Jurkat, Clone E6-1 (cell line): ENCODE results near the gene RAP1A.
A peak's percentile ranks its signal among the peaks of the same experiment; 100 is the strongest.
"Not testable (repeated sequence)": the region's sequence is repeated elsewhere in the genome, so short reads cannot be mapped to it uniquely, and the experiment has no call there.

ENCODE experiments used
- DNase-seq: peaks from one replicate; pipeline ENCODE4 v3.0.0-alpha.2; 2011; ENCODE audit warnings: low read depth, low spot score
- H3K4me3 ChIP-seq: 2 replicates; pipeline ENCODE4 v1.5.1; 2011; ENCODE audit warnings: mild to moderate bottlenecking, low read length, control low read depth, moderate library complexity

Gene RAP1A

DNA sequence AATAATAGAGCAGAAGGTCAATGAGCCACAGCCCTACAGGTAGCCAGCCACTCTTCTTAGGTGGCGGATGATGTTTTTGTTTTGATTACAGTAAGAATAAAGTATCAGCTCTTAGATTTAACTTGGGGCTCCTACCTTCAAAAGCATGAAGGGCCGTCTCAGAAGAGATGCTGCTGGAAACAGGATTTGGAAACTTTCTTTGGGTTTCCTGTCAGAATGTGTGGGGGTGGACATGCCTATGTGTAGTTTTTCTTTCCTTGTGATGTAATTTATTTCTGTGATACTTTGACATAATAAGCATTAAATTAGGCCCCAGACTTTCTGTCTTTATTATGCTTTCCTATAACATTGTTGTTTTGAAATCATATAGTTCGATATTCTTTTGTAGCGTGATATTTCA is 1.5 kb downstream of the RAP1A start:
- peak overlapping the region; percentile 86 for H3K4me3 ChIP-seq
- no peak for DNase-seq

DNA sequence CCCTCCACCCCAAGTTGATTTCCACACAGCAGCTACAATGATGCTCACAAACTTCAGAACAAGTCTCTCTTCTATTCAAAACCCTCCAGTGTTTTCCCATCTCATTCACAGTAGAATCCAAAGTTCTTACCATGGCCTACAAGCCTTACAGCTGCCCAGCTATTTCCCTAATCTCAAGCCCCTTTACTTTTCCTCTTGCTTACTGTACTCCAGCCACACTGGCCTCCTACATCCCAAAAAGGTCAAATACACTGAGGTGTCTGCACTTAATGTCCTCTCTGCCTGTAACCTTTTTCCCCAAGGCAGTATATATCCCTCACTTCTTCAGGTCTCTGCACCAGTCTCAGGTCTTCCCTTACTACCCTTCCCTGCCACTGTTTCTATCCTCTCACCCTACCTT is 2.6 kb downstream of the RAP1A start:
- no peak overlapping the region for H3K4me3 ChIP-seq
- no peak for DNase-seq

DNA sequence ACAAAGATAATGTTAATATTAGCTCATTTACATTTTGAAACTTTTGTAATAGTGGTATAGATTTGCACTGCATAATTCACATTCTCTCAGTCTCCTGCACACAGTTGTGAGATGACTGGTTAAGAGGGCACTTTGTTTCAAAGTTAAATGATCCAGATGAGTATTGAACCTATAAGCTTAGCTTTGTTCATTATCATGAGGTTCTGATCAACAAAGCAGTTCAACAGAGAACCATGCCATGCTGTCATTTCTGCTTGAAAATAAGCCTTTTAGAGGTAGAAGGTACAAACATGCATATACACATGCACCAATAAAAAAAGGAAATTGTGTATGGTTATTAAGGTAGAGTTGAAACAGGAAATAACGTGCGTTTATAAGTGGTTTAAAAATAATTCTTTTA is 4.8 kb downstream of the RAP1A start:
- DNase-seq, result no peak
- H3K4me3 ChIP-seq, result no peak overlapping the region

DNA sequence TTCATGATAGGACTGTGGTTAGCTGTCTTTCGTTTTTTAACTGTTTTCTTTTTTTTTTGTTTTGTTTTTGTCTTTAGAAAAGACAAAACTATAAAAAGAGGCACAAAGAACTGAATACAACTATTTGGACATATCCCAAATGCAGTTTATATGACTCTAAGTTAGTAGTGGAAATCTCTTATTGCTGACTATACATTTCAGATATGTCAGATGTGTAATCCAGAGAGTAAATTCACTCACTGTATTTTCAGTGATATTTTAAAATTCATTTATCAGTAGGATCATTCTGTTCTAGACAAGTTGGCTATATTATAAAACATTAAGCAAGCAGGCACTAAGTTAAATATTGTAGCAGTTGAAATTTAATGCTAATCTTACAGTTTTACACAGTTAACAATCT is 5.7 kb downstream of the RAP1A start:
- DNase-seq, result no peak
- no peak overlapping the region for H3K4me3 ChIP-seq

DNA sequence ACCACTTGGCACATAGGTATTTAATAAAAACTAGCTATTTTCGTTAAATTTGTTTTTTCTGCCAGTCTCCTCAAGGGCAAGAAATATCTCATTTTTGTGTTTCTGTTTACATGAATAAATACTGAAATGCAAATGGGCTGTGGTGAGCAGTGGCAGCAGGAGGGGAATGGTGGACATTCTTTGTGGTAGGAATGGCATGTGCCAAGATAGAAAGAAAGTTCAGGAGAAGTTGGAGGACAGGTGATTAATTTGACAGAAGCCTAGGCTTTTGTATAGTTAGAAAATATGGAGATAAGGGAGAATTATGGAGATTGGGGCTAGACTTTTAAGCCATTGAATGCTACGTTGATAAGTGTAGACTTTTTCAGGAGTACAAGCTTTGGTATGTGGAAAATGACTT is 8.6 kb downstream of the RAP1A start:
- DNase-seq, result no peak
- H3K4me3 ChIP-seq, result no peak overlapping the region

DNA sequence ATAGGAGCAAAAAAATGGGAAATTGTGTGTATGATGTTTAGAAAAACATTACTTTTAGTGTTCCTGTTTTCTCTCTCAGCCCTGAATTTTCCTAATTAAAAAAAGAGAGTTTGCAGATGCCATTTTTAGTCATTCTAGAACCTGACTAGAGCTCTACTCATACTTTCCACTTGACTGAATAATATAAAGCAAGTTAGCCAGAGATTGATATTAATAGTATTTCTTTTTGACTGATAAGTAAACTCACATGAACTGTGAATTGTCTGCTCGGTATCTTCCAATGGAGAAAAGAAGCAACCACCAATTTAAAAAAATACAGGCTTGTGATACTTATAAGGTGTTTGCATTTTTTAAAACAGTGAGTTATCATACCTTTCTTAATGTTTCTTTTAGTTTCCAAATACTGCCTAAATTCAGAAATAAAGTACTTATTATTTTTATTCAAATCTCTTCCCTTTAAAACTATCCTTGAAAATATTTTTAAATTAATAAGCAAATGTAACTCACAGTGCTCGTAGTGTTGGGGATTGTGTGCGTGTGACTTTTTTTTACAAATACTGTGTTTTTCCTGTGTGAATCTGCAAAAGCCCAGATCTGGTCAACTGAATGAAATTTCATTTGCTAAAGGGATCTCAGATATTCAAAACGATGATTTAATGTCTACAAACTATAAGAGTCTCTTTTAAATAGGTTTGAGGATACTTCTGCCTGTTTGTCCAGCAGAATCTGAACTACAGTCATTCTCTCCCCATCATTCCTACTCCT is 9.8 kb downstream of the RAP1A start:
- no peak for DNase-seq
- H3K4me3 ChIP-seq, result no peak overlapping the region

DNA sequence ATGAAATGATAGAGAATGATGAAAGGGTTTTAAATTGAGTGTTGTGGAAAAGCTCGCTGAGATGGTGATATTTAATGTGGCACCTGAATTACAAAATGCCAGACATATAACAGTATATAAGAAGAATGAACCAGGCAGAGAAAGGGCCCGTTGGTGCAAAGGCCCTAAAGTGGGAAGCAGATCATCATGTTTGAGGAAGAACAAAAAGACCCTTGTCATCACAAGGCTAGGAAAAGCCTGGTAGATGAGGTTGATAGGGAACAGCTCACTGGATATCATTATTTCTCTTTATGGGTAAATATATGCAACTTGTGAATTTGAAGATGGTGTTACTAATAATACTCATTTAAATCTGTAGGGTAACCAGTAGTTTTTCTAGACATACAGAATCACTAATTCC is 11.0 kb downstream of the RAP1A start:
- no peak overlapping the region for H3K4me3 ChIP-seq
- no peak for DNase-seq

DNA sequence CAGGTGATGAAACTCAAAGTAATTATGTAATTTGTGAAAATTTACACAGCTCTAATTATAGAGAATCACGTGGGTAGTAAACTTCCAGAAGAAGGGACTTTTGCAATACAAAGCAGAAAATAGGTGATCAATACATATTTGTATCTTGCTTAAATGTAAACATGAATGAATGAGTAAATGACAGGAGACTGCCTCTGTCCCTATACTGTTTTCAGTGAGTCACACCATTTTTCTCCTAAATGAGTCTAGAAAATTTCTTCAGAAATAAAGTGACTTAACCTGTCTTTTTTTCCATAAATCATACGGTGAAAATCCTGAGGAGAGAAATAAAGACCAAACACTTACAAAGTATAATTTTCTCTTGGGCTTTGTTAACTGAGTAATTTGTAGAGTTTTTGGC is 11.9 kb downstream of the RAP1A start:
- no peak for DNase-seq
- no peak overlapping the region for H3K4me3 ChIP-seq

DNA sequence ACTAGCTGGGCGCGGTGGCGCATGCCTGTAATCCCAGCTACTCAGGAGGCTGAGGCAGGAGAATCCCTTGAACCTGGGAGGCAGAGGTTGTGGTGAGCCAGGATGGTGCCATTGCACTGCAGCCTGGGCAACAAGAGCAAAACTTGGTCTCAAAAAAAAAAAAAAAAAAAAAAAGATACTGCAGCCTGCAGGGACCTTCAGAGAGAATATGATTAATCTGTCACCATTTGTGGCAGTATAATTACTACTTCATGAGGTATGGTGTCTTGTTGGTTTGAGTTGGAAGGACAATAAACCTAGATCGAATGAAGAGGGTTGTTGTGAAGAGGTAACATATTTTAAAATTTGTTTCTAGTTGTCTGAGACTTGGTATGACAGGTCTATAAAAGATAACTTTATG is 13.2 kb downstream of the RAP1A start:
- H3K4me3 ChIP-seq, DNase-seq: not testable (repeated sequence)

DNA sequence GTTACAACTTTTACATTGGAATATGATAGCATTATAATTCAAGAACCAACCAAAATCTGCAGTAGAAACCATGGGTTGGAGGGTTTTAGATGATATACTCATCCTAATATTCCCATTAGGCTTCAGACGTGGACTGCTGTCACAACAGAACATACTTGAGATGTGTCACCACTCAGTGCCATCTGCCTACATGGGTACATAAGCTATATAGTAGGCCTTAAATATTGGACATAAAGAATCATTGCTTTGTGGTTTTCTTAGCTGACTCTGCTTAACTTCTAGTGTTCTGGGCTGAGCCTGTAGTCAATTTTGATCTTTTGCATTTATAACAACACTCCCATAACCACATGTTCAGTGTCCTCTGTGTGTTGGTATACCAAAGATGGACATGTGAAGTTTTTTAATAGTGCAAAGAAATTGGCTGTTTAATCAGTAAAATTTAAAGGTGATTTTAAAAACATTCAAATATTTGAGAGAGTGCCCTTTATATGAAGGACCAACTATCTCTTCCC is 14.2 kb downstream of the RAP1A start:
- no peak overlapping the region for H3K4me3 ChIP-seq
- no peak for DNase-seq

DNA sequence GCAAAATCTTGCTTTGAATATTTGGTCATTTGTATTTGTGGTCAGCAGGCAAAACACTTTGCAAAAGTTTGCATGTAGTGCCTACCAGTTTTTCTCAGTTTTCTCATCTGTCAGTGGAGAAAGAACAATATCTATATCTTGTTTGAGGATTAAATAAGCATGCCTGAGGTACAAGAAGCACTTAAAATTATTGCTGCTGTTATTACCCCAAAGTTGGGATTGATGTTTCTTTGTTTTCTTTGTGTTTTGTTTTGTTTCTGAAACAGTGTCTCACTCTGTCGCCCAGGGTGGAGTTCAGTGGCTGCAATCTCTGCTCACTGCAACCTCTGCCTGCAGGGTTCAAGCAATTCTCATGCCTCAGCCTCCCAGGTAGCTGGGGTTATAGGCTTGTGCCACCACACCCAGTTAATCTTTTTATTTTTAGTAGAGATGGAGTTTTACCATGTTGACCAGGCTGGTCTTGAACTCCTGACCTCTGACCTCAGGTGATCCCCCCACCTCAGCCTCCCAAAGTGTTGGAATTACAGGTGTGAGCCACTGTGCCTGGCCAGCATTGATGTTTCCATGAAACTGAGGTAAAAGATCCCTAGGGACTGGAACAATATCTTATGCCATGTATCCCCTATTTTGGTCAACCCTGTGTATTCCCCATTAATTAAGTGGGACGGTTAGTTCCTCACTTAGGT is 15.9 kb downstream of the RAP1A start:
- no peak overlapping the region for H3K4me3 ChIP-seq

DNA sequence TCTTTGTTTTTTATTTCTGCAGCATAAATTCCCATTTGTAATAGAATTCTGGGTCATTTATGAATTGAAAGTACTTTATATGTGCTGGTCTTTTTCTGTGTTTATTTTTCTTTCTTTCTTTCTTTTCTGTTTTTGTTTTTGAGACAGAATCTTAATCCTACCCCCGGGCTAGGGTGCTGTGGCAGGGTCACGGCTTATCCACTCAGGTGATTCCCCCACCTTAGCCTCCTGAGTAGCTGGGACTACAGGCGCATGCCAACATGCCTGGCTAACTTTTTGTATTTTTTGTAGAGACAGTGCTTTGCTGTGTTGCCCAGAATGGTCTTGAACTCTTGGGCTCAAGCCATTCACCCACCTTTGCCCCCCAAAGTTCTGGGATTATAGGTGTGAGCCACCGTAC is 18.7 kb downstream of the RAP1A start:
- H3K4me3 ChIP-seq, result no peak overlapping the region
- no peak for DNase-seq

More for the DNA sequence above, 15.9 kb downstream of the RAP1A start:
- DNase-seq, result no peak

DNA sequence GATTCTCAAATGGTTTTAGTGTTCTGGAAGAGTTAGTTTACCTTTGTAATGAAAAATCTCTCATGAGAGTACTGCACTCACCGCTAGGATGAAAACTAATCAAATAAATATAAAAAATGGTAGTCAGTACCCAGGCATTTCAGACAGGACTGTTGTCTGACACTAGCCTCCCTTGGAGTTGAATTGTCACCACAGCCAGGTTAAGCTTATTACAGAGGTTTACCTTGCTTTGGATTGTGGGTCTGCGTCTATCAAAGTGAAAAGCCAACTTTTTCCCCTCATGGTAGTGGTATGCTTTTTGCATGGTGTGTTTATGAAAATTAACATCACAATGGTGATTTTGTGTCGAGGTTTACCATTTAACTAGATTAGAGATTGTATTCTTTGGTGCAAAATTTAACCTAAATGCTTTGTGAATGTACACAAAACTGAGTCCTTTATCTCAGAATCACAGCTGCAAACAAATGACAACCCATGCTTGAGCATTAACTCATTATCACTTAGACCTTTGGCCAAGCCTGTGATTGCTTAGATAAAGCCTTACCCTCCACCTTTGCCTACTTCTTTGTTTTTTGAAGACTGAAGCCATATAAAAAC is 20.1 kb downstream of the RAP1A start:
- DNase-seq, result no peak
- no peak overlapping the region for H3K4me3 ChIP-seq

DNA sequence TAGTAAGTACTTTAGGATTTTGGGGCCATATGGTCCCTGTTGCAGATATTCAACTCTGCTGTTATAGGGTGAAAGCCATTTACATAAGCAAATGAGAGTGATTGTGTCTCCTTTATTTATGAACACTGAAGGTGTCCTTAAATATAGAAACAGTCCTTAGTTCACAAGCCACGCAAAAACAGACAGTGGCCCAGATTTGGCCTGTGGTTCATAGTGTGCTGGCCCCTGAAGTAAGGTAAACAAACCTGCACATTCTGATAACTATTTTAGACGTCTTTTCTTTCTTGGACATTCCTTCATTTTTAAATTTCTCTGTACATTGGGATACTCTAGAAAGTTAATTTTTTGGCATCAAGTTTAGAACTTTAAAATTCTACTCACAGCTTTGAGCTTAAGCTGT is 23.5 kb downstream of the RAP1A start:
- no peak for DNase-seq
- H3K4me3 ChIP-seq, result no peak overlapping the region

DNA sequence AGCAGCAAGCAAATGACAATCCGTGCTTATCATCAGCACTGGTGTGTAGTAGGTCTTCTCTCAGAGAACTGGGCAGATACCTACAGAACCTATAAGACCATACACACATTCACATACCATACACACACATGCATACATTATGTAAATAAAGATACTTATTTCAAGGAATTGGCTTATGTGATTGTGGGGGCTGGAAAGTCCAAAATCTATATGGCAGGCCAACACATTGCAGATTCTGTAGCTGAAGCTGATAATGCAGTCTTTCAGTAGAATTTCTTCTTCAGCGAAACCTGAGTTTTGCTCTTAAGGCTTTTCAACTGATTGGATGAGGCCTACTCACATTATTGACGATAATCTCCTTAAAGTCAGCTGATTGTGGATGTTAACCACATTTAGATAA is 24.1 kb downstream of the RAP1A start:
- H3K4me3 ChIP-seq, result no peak overlapping the region
- DNase-seq, result no peak

DNA sequence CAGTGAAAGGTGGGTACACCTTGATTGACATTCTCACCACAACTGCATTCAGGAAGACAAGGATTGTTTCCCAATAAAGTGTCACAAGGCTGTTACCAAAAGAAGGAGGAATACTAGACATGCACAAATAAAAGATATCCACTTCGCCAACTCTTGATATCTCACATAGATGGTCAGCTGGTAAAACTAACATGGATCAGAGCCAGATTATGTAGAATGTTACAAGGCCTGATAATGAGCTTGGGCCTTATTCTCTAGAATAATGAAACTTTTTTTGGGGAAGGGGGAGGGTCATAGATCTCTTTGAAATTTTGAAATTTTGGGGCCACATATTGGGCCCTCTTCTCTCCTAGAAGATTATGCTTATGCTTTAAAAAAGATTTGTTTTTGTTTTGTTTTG is 24.9 kb downstream of the RAP1A start:
- no peak for DNase-seq
- H3K4me3 ChIP-seq, result no peak overlapping the region

DNA sequence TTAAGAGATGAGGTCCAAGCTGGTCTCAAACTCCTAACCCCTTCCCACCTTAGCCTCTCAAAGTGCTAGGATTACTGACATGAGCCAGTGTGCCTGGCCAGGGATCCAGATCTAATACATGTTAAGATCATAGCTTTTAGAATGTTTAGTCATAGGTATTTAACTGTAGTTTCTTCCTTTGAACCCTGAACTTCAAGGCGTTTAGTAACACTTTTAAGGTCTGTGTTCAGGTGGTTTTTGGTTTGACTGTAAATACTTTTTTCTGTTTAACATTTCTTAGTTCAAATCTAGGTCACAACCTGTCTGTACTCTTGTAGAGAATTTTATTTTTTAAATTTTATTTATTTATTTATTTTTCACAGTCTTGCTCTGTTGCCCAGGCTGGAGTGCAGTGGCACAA is 28.1 kb downstream of the RAP1A start:
- DNase-seq, result peak; percentile 51
- H3K4me3 ChIP-seq, result no peak overlapping the region

DNA sequence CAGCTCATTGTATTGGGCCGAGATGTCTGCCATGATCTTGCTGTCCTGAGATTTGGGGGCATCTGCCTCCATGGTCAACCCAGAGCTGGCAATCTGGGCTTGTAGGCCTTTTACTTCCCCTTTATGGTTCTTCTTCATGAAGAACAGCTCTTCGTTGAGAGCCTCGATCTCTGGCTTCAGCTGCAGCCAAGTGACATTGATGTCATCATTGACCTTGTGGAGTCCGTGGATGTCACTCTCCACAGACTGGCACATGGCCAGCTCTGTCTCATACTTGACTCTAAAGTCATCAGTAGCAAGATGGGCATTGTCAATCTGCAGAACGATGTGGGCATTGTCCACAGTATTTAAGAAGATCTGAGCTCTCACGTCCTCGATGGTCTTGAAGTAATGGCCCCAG is 29.2 kb downstream of the RAP1A start:
- H3K4me3 ChIP-seq, result no peak overlapping the region
- no peak for DNase-seq

DNA sequence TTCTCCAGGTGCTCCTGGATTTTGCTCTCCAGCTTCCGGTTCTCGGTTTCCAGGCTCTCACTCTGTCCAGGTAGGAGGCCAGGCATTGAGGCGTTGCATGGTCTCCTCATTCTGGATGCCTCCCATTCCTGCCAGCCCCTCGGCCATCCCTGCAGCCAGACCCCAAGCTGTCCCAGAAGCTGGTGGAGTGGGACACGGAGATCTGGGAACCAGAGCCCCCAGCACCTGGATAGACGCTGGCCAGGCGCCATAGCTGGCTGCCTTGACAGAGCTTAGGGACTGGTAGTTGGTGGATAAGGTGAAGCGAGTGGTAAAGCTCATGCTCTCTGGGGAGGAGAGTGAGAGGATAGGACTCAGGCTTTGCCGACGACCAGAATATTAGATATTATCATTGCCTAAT is 29.6 kb downstream of the RAP1A start:
- no peak overlapping the region for H3K4me3 ChIP-seq
- no peak for DNase-seq

DNA sequence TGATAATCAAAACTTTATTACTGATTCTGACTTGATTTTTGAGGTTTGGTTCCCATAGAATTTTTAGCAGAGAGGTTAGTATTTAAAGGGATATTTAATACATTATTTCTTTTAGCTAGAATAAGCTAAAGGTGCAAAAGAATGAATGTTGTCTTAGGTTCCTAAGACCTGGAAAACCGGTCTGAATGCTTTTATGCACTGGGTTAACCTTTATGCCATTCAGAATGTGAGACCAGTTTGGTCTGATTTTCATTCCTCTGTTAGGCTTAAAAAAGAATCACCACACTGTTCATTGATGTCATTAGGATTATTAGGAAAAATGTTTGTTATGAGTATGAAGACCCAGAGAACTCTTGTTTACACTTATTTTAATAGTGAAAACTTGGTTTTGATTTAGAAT is 30.1 kb downstream of the RAP1A start:
- no peak for DNase-seq
- no peak overlapping the region for H3K4me3 ChIP-seq
